Smooth muscle cell (in vitro differentiated cells): ENCODE measurements around the gene IFTAP. TPM values are rescaled to one million over a fixed set of nuclear protein-coding genes. Genes with fewer than 3 reads are reported as not detected.
"Not testable (repeated sequence)": the region's sequence is repeated elsewhere in the genome, so short reads cannot be mapped to it uniquely, and the experiment has no call there.

Experiments
- DNase-seq: peaks from one replicate; lab custom pipeline; 2025; ENCODE audit not compliant: unreplicated experiment; lab: John Stamatoyannopoulos, UW
- H2AFZ ChIP-seq: fragments of 200-600 bp; sonication (generic); 2 replicates; pipeline ENCODE4 v1.6.0; 2016; ENCODE audit warnings: antibody characterized with exemption, low read depth, mild to moderate bottlenecking
- H3F3A ChIP-seq: fragments of 200-600 bp; sonication (generic); 2 replicates; pipeline ENCODE4 v1.6.0; 2017; ENCODE audit warnings: antibody characterized with exemption, low read depth
- H3K27ac ChIP-seq: fragments of 200-600 bp; sonication (generic); 2 replicates; pipeline ENCODE4 v1.5.1; 2016; ENCODE audit warnings: low read depth, mild to moderate bottlenecking
- H3K27me3 ChIP-seq: fragments of 200-600 bp; sonication (generic); 2 replicates; pipeline ENCODE4 v1.6.1; 2016; ENCODE audit warnings: low read depth, mild to moderate bottlenecking
- H3K36me3 ChIP-seq: fragments of 200-600 bp; sonication (generic); 2 replicates; pipeline ENCODE4 v1.5.1; 2016; ENCODE audit warnings: low read depth
- H3K4me1 ChIP-seq: fragments of 200-600 bp; sonication (generic); 2 replicates; pipeline ENCODE4 v1.5.1; 2016; ENCODE audit warnings: low read depth
- H3K4me2 ChIP-seq: fragments of 200-600 bp; sonication (generic); 2 replicates; pipeline ENCODE4 v1.6.0; 2016; ENCODE audit warnings: mild to moderate bottlenecking
- H3K4me3 ChIP-seq: fragments of 200-600 bp; sonication (generic); 2 replicates; pipeline ENCODE4 v1.5.1; 2016; ENCODE audit warnings: mild to moderate bottlenecking
- H3K79me2 ChIP-seq: fragments of 200-600 bp; sonication (generic); 2 replicates; pipeline ENCODE4 v1.6.0; 2016; ENCODE audit warnings: low read depth, mild to moderate bottlenecking
- H3K9ac ChIP-seq: fragments of 200-600 bp; sonication (generic); 2 replicates; pipeline ENCODE4 v1.6.0; 2016; ENCODE audit warnings: low read depth
- H3K9me3 ChIP-seq: fragments of 200-600 bp; sonication (generic); replicated peaks from 2 replicates; pipeline ENCODE4 v1.5.1; 2016; ENCODE audit warnings: low read depth
- H4K20me1 ChIP-seq: fragments of 200-600 bp; sonication (generic); 2 replicates; pipeline ENCODE4 v1.6.0; 2016; ENCODE audit warnings: low read depth
- WGBS: methylation state at CpG from one replicate; pipeline ENCODE4 v1.1.7; 2016; ENCODE audit warnings: low lambda C conversion rate; 5-methylcytosine and 5-hydroxymethylcytosine counted together
- polyA plus RNA-seq: library from polyadenylated mRNA; unstranded; fragments of >200 nt; fragmentation: Nextera tagmentation; extraction: Ambion mirVana; gene quantifications from 2 replicates; pipeline ENCODE4 v1.2.1, GENCODE V29; 2016
- total RNA-seq: library from RNA; depleted of rRNA; stranded (reverse); fragments of >200 nt; gene quantifications from 2 replicates; pipeline ENCODE4 v1.2.3, GENCODE V29; 2014
- TF ChIP-seq, protein P1 (sequence below): fragments of 200-600 bp; sonication (generic); IDR thresholded peaks from 2 replicates; pipeline ENCODE4 v1.5.1; 2017; ENCODE audit warnings: borderline replicate concordance, mild to moderate bottlenecking, antibody characterized with exemption; ENCODE audit not compliant: insufficient read depth, poor library complexity, severe bottlenecking

IFTAP gene
- total and polyA plus RNA-seq, 2 experiments from 2014 or later: 17.8 to 33.1 TPM

DNA sequence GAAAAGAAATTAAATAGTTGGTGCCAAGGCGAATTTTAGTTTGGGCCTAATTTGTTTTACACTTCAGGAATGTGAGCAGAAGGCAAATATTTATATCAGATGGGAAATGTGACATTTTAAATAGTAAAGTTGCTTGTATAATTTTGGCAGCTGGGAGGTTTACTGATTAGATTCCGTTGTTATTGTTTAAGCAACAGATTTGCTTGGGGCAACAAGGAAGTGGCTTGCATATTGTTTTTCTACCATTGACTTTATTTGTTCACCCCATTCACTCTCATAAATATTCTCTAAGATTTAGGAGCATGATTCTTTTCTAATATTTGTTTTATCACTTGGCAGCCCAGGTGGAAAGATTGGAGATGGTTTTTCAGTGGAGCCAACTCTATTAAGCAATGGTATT lies 44.3 kb downstream of the IFTAP start:
- H2AFZ ChIP-seq: no peak overlapping the region
- no peaks in the 10 kb centered on the region for H3K27me3 ChIP-seq
- no peak overlapping the region for H3K27ac ChIP-seq
- no peak overlapping the region for H3K4me3 ChIP-seq
- DNase-seq: no peak
- no peaks in the 10 kb centered on the region for H3K4me1 ChIP-seq
- TF ChIP-seq, protein P1, sequence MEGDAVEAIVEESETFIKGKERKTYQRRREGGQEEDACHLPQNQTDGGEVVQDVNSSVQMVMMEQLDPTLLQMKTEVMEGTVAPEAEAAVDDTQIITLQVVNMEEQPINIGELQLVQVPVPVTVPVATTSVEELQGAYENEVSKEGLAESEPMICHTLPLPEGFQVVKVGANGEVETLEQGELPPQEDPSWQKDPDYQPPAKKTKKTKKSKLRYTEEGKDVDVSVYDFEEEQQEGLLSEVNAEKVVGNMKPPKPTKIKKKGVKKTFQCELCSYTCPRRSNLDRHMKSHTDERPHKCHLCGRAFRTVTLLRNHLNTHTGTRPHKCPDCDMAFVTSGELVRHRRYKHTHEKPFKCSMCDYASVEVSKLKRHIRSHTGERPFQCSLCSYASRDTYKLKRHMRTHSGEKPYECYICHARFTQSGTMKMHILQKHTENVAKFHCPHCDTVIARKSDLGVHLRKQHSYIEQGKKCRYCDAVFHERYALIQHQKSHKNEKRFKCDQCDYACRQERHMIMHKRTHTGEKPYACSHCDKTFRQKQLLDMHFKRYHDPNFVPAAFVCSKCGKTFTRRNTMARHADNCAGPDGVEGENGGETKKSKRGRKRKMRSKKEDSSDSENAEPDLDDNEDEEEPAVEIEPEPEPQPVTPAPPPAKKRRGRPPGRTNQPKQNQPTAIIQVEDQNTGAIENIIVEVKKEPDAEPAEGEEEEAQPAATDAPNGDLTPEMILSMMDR: no peak
- H3K4me2 ChIP-seq: no peak overlapping the region
- peaks cover 3% of the 10 kb centered on the region for H3K36me3 ChIP-seq
- no peaks in the 10 kb centered on the region for H3F3A ChIP-seq
- H3K79me2 ChIP-seq: no peaks in the 10 kb centered on the region
- H3K9ac ChIP-seq: no peak overlapping the region
- 95% methylated on average over 2 of the region's 2 CpGs for WGBS
- H3K9me3 ChIP-seq: no peaks in the 10 kb centered on the region
- no peaks in the 10 kb centered on the region for H4K20me1 ChIP-seq

DNA sequence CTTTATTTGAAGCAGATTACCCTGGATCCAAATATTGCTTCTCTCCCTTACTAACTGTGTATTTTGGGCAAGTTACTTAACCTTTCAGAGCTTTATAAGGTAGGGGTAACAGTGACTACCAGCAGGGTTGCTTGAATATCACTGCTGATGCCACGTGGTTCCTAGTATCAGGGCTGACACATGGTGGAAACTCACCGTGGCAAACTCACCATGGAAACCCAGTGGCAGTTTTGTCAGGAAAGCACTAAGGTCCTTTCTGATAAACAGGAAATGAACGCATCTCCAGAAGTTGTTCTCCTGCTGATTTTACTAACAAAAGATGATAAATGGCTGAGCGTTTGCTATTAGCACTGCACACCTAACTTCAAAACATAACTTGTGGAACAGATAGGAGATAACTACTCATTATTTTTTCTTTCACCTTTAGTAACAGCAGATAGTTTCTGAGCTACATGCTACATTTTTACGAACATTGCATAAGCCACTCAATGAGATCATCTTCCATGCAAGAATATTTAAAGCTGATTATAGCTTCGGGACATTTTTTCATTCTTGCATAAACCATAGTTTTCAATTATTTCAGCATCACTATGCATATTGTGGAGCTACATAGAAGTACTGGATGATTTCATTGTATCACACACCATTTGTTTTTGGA lies 63.4 kb downstream of the IFTAP start:
- Histone ChIP-seq H4K20me1 (no peaks in the 10 kb centered on the region), H3K4me1 (no peaks in the 10 kb centered on the region), H3K4me2 (no peak overlapping the region), H3K9me3 (no peaks in the 10 kb centered on the region), H3K36me3 (peaks cover 11% of the 10 kb centered on the region), H3K4me3 (no peak overlapping the region), H2AFZ (no peak overlapping the region), H3K79me2 (no peaks in the 10 kb centered on the region), H3K27me3 (no peaks in the 10 kb centered on the region), H3K9ac (no peak overlapping the region), H3F3A (no peaks in the 10 kb centered on the region), H3K27ac (no peak overlapping the region)
- TF ChIP-seq, protein P1: no peak
- WGBS: 91% methylated on average over 6 of the region's 6 CpGs
- DNase-seq: no peak

DNA sequence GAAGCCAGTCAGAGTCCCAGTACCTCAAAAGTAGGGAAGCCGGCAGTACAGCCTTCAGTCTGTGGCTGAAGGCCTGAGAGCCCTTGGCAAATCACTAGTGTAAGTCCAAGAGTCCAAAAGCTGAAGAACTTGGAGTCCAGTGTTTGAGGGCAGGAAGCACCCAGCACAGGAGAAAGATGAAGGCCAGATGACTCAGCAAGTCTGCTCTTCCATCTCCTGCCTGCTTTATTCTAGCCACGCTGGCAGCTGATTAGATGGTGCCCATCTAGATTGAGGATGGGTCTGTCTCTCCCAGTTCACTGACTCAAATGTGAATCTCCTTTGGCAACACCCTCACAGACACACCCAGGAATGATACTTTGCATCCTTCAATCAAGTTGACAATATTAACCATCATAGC lies 67.1 kb downstream of the IFTAP start:
- H2AFZ ChIP-seq, DNase-seq, H3K27me3 ChIP-seq, H3K4me2 ChIP-seq, H3K4me1 ChIP-seq, H3K27ac ChIP-seq, H3K79me2 ChIP-seq, H3K9me3 ChIP-seq, H4K20me1 ChIP-seq, H3F3A ChIP-seq, H3K4me3 ChIP-seq, H3K9ac ChIP-seq: not testable (repeated sequence)
- peaks cover 11% of the 10 kb centered on the region for H3K36me3 ChIP-seq
- WGBS: 97% methylated on average over 2 of the region's 2 CpGs

DNA sequence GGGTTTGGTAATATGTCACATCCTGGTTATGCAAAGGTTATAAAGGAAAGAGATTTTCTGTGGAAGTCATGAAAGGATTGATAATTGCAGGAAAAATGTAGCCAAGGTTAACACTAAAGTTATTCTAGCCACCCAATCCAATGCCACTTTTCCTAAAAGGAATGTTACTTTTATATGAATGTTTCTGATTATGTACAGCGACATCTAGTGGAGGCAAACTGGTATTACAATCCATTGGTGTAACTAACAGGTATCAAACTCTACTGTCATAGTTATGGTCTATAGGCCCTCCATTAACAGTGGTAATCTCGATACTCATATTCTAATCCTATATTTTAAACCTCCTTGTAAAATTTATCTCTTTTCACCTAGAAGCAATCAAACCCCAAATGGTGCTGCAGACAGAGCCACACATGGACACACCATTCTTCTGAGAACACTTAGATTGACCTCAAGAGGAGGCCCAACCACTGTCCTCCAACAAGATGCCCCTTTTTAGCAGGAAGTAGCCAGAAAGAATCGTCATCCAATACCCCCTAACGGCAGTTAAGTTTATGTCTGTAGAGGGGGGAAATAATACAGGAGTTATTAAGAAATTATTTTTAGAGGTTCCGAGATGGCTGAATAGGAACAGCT lies 78.6 kb downstream of the IFTAP start:
- TF ChIP-seq, protein P1: peak; percentile 83
- Histone ChIP-seq H3K9ac (no peak overlapping the region), H3K4me3 (no peak overlapping the region), H3K4me2 (no peak overlapping the region), H3K79me2 (no peaks in the 10 kb centered on the region), H3F3A (no peaks in the 10 kb centered on the region), H3K36me3 (no peaks in the 10 kb centered on the region), H3K4me1 (no peaks in the 10 kb centered on the region), H2AFZ (no peak overlapping the region), H4K20me1 (no peaks in the 10 kb centered on the region), H3K9me3 (no peaks in the 10 kb centered on the region), H3K27me3 (no peaks in the 10 kb centered on the region), H3K27ac (no peak overlapping the region)
- 61% methylated on average over 5 of the region's 5 CpGs for WGBS
- no peak for DNase-seq

DNA sequence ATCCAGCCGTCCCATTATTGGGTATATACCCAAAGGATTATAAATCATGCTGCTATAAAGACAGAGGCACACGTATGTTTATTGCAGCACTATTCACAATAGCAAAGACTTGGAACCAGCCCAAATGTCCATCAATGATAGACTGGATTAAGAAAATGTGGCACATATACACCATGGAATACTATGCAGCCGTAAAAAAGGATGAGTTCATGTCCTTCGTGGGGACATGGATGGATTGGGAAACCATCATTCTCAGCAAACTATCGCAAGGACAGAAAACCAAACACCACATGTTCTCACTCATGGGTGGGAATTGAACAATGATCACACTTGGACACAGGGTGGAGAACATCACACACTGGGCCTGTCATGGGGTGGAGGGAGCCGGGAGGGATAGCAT lies 85.2 kb downstream of the IFTAP start:
- H3K36me3 ChIP-seq, H3K9ac ChIP-seq, H3K9me3 ChIP-seq, DNase-seq, H3K27me3 ChIP-seq, H3K79me2 ChIP-seq, H3K27ac ChIP-seq, H4K20me1 ChIP-seq, H2AFZ ChIP-seq, H3K4me1 ChIP-seq, H3F3A ChIP-seq, H3K4me2 ChIP-seq, H3K4me3 ChIP-seq: not testable (repeated sequence)
- WGBS: 91% methylated on average over 6 of the region's 6 CpGs
